GM21390 (cell line): ENCODE measurements around the gene HES3.

Experiments
- ATAC-seq: cut with Tn5 transposase; IDR thresholded peaks from one replicate; pipeline ENCODE4 v1.9.1; 2021; ENCODE audit not compliant: unreplicated experiment

Gene HES3

DNA sequence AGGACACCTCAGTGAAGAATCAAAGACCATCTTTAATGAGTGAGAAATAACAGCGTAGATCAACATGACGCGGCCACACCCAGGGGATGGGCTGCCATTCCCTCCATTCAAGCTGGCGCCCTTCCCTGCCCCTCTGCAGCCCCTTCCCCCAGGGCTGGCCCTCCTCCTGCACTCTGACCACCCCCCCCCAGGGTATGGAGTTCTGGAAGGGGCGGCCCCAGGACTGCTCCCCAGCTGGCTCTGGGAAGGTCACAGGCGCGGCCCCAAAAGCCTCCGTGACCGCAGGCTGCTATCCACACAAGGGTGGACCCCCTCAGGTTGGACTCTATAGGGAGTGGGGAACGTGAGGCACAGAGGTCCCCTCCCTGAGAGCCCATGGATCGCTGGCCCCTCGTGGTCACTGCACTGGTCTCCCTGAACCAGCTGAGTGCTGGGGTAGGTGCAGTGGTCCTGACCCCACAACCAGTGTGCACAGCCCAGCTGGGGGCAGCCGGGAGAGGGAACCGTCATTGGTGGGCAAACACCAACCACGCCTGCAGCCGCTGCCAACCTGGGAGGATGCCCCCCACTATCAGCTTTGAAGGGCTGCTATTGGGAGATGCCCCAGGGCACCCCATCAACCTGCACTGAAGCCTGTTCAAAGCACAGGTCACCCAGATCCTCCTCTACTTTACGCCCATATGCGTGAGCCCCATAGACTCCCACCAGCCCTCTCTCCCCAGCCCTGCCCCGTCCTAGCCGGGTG lies 33.0 kb downstream of the HES3 start:
- no peak for ATAC-seq

- ATAC-seq: no peak
These were observed 34.3 kb downstream of the HES3 start for GRCh38 chr1:6278263-6278662.

DNA sequence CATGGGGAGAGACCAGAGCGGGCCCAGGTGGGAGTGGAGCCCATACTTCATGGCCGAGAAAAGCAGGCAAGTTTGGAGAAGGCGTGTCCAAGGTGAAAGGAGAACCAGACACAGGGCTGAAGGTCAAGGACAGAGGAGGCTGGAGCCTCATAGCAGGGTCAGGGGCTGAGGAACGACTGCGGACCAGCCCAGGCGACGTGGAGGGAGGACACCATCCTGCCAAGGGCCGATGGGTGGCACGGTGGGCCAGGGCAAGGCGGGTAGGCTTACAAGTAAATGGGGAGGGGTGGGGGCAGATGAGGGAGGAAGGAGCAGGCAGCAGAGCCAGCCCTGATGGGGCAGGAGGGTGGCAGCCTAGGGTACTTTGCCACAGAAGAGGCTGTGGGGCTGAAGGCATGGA lies 35.1 kb downstream of the HES3 start:
- no peak for ATAC-seq

DNA sequence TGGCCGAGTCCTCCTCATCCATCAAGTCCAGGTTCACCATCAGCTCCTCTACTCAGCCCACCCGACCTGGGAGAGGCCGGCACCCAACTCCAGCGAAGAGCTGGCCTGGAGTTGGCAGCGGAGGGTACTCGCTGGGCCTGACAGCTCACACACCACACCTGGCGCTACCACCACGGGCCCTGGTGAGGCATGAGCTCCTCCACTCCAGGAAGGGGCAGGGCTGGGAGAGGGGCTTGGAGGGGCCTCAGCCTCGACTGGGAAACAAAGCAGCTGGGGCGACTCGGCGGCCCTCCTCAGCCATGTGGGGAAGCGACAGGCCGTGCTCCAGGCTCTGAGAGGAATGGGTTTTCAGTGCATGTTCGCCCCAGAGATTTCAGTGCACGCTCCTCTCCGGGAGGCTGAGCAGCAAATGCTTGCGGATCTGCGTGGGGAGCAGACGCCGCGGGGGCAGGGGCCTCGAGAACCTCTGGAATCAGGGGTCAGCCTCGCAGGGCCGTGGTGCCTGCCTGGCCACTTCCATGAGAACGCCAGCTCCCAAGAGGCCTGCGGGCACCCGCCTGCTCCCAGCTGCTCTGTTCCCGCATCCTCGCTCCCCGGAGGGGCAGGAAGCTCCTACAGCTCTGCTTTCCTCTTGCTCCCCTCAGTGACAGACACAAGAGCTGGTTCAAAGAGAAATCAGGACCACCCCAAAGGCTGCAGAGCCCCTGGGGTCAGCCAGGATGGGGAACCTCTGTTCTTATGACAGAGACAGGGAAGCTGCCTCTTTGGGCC lies 35.8 kb downstream of the HES3 start:
- no peak for ATAC-seq

- ATAC-seq: no peak
These were observed 36.9 kb downstream of the HES3 start for GRCh38 chr1:6280761-6281451.

DNA sequence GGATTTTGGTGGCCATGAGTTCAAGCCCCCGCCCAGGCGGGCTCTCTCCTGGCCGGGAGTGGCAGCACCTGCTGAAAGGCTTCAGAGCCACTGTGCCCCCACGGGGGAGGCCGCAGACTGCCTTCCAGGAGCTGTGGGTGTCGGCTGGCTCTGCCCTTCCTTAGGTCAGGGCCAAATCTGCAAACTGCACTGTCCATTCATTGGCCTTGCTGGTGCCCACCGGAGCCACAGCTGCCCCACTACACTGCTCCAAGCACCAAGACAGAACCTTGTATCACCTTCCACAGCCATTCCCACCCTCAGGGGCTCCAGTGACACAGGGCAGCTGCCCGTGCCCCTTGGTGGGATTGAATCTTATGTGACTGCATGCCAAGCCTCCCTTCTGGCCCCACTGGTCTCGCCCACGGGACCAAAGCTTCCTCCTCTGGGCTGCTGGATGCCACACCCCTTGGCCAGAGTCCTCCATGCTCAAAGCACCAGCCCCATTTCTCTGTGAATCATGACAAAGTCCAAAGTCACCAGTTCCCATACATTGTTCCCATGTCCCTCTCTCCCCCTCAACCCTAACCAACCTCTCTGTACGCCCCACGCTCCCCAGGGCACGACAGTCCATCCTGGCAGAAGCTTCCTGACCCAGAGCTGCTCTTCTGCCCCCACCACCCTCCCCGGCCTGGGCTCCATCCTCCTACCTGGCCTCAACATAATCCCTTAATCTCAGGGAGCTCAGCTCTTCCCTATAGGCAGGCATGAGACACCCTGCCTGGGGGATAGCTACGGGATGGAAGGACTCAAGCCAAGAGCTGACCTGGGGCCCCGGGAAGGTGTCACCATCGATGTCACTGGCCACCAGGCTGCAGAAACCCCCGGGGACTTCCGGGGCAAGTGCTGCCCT lies 37.8 kb downstream of the HES3 start:
- ATAC-seq: no peak

GRCh38 chr1:6282577-6283270 lies 38.7 kb downstream of the HES3 start:
- ATAC-seq: no peak

DNA sequence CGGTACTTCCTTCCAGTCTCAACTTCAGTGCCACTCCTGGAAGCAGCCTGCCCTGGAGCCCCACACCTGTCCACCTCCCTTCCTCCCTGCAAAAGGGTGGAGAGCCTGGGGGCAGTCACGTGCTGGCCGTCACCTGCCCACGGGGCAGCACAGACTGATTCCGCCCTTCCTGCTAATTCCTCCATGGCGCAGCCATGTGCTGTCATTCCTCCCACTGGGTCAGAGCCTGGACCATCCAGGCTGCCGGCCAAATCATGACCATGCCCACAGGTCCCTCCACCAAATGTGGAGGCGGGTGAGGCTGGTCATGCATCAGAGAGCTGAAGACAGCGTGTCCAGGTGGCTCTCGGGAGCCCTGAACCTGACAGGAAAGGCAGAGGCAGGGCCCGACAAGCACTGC lies 41.4 kb downstream of the HES3 start:
- no peak for ATAC-seq

DNA sequence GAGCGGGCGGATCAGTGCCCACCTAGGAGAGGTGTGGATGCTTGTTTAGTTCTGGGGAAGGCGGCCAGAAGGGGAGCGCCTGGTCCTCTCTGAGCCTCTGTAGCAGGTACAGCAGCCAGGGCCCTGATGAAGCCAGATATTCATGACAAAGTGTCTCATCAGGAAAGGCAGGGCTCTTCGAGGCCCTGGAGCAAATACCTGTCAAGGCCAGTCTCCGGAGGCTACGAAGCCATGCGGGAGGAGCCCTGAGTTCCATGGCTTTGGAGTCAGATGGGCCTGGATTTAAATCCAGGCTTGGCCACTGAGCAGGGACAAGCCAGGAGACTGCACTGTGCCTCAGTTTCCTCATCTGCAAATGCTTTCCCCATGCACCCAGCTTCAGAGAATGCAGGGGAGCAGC lies 42.3 kb downstream of the HES3 start:
- ATAC-seq: no peak

GRCh38 chr1:6287029-6287428 lies 43.0 kb downstream of the HES3 start:
- ATAC-seq: no peak

DNA sequence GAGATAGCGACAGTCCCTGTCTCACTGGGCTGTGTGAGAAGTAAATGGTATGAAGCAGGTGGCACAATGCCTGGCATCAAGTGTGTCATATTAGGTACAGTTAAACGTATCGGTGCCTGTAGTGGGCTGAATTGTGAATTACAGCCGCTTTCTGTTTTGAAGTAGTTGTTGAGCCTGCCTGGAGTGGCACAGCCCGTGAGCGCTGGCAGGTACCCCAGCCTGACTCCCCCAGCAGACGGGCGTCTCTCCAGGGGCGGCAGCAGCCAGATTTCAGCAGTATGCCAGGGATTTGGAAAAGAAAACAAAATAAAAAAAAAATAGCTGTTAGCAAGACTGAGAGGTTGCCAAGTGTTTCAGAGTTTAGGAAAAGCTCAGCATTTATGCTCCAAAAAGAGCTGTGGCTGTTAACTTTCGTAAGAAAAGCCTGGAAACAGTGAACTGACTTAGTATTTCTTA lies 43.5 kb downstream of the HES3 start:
- no peak for ATAC-seq

- ATAC-seq: no peak
These were observed 44.0 kb downstream of the HES3 start for GRCh38 chr1:6288026-6288425.

DNA sequence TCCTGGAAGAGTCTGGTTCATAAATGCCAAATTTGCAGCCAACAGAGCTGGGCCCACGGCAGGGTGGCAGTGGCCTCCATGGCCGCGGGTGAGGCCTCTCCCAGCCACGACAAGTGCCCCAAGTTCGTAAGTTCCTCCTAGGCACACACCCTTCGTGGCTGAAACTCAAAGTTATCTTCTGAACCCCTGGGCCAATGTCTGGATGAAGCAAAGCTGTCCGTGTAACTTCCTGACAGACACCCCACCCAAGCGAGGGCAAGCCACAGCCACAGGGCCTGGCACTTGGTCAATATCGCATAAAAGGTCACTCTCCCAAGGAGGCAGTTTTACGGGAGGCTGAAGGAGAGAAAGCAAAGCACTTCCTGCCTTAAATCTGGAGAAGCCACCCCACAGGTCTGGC lies 44.7 kb downstream of the HES3 start:
- no peak for ATAC-seq

- ATAC-seq: no peak
These were observed 48.1 kb downstream of the HES3 start for GRCh38 chr1:6292102-6292501.

DNA sequence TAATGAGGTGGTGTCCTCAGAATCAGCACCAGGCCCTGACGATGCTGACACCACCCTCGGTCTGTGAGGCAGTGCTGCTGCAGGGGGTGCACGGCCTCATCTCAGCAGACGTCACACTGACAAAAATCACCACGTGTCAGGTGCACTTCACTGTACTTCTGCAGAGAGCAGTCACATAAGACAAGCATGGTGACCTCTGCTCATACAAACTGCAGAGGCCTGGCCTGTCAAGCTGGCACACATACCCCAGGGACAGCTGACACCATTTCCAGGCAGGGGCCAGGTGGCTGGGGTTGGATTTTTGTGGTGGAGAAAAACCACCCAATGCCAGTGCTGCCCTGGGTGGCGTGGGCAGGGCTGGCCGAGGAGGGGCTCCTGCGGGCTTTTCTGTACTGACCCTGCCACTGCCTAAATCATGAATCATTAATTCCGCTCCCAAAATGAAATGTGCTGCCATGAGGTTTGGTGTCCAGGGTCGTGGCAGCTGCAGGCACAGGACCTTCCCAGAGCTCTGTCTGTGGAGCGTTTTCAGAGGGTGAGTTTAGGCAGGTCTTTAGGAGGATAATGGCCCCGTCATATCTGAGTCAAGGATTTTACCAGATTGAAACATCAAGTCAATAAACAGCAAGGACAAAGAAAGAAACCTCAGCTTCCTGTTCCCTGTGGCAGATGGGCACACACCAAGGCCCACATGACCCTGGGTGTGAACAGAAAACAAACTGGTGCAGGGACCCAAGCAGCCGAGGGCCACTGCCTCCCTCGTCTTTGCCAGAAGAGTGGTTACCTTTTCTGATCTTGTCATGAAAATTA lies 50.3 kb downstream of the HES3 start:
- ATAC-seq: no peak

DNA sequence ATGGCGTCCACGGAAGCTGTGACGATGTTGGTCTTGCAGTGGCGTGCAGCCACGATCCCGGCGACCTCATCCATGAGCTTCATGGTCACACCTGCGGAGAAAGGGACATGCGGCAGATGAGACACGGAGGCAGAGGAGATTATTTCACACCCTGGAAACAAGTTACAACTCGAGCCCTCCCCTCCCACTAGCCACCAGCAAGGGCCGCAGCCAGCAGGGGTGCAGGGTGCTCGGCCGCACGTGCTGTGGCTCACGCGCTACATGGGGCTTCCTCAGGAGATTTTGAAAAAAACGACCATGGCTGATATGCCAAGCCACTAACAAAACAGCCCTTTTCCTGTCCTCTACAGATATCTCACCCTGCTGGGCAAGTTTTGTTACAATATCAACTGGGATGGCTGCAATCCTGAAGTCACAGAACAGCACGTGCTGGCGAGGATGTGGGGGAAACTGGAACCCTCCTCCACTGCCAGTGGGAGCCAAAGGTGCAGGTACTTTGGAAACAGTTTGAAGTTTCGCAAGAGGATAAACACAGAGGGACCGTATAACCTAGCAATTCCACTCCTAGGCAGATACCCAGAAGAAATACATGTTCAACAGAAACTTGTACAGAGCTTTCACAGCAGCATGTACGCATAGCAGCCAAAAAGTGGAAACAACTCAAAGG lies 51.0 kb downstream of the HES3 start:
- no peak for ATAC-seq
